ENCODE data around the gene GCGR. TPM values are rescaled to one million over a fixed set of nuclear protein-coding genes. Genes with fewer than 3 reads are reported as not detected.

GCGR gene
- polyA plus RNA-seq, 2 of the 4 experiments (the other 2 are of a cell fraction), result 0.19 to 0.45 TPM

- TF ChIP-seq KDM5A (IDR thresholded peaks at IDR 0.05), result no peak
Measured at GRCh38 chr17:81851423-81851822, 47.5 kb downstream of the GCGR start (continued).

DNA sequence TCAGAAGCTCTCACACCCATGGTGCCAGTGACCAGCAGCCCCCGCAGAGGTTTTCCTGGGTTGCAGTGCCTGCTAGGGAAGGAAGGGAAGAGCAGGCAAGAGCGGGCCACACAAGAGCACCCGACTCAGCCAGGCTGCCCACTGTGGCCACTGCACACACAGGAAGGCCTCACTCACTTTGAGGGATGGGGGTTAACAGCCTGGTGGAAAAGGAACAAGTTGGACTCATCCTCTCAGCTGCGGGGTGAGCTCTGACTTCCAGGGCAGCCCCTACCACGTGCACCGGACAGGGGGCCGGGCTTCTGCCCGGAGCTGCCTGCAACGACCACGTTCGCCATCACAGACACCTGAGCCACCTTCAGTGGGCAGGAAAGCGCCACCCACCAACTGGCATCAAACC is 48.3 kb downstream of the GCGR start:
- no peak overlapping the region for H3K4me3 ChIP-seq
- FAIRE-seq (no peak), DNase-seq (ENCODE audit: low read depth in 1 of 2, low spot score in 1 of 2) (no peak), ATAC-seq (0 out of 6 replicates have a peak, but pooled peaks of 1 of the 2 experiments have one; percentile 28)
- no peak overlapping the region for H3K27ac ChIP-seq
- no peaks in the 10 kb centered on the region for H3K9me3 ChIP-seq
- POLR2A ChIA-PET, result interaction anchor here (1.0 to 1.5 kb wide), 2 partner anchors 9 to 19 kb away, joined by 4 to 7 read pairs; partner anchors contain the start of genes MCRIP1 and P4HB
- 90% methylated on average over 12 of the region's 12 CpGs for WGBS (ENCODE audit: missing lambda C conversion rate)
- TF ChIP-seq TP53 (CRISPR knock-in tag; IDR thresholded peaks at IDR 0.05) (no peak), RNF2 (IDR thresholded peaks at IDR 0.05; ENCODE audit: borderline replicate concordance, low read depth) (no peak), CBX2 (IDR thresholded peaks at IDR 0.05; ENCODE audit: borderline replicate concordance, low read depth) (no peak), HOXB5 (CRISPR knock-in tag; IDR thresholded peaks at IDR 0.05) (no peak), SREBF2 (IDR thresholded peaks at IDR 0.05) (no peak), TFCP2L1 (CRISPR knock-in tag; IDR thresholded peaks at IDR 0.05) (no peak), ESRRA (IDR thresholded peaks at IDR 0.05; ENCODE audit: borderline replicate concordance, low read length) (no peak), POLR2A (IDR thresholded peaks at IDR 0.05; ENCODE audit: low read length) (no peak)
- TF ChIP-seq, protein P1, sequence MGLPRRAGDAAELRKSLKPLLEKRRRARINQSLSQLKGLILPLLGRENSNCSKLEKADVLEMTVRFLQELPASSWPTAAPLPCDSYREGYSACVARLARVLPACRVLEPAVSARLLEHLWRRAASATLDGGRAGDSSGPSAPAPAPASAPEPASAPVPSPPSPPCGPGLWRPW (IDR thresholded peaks at IDR 0.05), result no peak
- CTCF ChIA-PET, result interaction anchor here (0.7 to 12.1 kb wide), 7 partner anchors 8 to 178 kb away, joined by 3 to 96 read pairs (median 3); no protein-coding TSS in a partner anchor
- no peaks in the 10 kb centered on the region for H3K4me1 ChIP-seq
- no peak overlapping the region for H3K4me2 ChIP-seq

GRCh38 chr17:81854974-81855774 is 51.2 kb downstream of the GCGR start:
- DNase-seq (ENCODE audit: low read depth in 1 of 2, low spot score in 1 of 2), result no peak
- no peak overlapping the region for H3K27ac ChIP-seq
- no peak overlapping the region for H3K4me2 ChIP-seq

DNA sequence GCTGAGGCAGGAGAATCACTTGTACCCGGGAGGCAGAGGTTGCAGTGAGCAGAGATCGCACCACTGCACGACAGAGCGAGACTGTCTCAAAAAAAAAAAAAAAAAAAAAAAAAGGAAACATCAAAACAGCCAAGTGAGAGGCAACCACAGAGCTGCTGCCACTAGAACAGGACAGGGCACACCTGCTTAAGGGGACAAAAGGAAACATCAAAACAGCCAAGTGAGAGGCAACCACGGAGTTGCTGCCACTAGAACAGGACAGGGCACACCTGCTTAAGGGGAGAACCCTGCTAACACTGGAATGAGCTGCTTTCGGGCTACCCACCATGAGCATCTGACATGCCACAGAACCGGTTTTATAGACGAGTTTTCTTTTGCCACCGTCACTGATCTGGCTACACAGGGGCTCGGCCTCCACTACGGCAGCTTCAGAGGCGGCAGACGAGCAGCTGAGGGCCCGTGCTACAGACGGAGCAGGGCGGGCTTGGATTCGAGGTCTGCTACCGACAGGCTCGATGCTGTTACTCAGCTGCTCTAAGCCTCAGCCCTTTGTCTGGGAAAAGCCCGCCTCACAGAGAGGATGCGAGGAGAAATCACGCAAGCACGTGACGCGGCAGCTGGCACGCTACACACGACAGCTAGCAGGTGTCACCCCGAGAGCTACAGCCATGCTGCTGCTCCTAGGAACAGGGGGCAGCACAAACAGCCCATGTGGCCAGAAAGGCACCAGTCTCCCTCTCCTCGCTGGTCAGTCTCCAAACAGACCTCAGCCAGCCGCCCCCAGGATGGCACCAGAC is 54.4 kb downstream of the GCGR start:
- peak overlapping the region in 1 of 2 experiments; percentile 94; a peak in 3 of 6 replicates for H3K27ac ChIP-seq
- H3K4me3 ChIP-seq, result peak overlapping the region; percentile 88; the same call in 2 of the 3 replicates
- H3K9me3 ChIP-seq, result no peaks in the 10 kb centered on the region
- peak overlapping the region; percentile 87 for H3K4me2 ChIP-seq
- ATAC-seq (no peak), DNase-seq (ENCODE audit: low read depth in 1 of 2, low spot score in 1 of 2) (no peak), FAIRE-seq (no peak)
- 88% methylated on average over 27 of the region's 30 CpGs for WGBS (ENCODE audit: missing lambda C conversion rate)
- TF ChIP-seq CHD2 (IDR thresholded peaks at IDR 0.05; ENCODE audit: low read length, partially characterized antibody), result no peak
- CTCF ChIA-PET, result interaction anchor here (0.7 to 2.6 kb wide), 6 partner anchors 11 to 155 kb away, joined by 3 to 15 read pairs (median 4); partner anchors contain the start of gene MRPL12
- H3K4me1 ChIP-seq, result peaks cover 27% of the 10 kb centered on the region
- POLR2A ChIA-PET, result no interaction called here

More at GRCh38 chr17:81854974-81855774, 51.2 kb downstream of the GCGR start:
- 89% methylated on average over 29 of the region's 29 CpGs for WGBS (ENCODE audit: missing lambda C conversion rate)
- H3K9me3 ChIP-seq, result no peaks in the 10 kb centered on the region
- peak in 1 of 2 experiments; percentile 47; a peak in 3 of 5 replicates for TF ChIP-seq RAD21 (conservative IDR thresholded peaks at IDR 0.05 in 1 of 2, IDR thresholded peaks at IDR 0.05 in 1 of 2)
- TF ChIP-seq, protein P2, sequence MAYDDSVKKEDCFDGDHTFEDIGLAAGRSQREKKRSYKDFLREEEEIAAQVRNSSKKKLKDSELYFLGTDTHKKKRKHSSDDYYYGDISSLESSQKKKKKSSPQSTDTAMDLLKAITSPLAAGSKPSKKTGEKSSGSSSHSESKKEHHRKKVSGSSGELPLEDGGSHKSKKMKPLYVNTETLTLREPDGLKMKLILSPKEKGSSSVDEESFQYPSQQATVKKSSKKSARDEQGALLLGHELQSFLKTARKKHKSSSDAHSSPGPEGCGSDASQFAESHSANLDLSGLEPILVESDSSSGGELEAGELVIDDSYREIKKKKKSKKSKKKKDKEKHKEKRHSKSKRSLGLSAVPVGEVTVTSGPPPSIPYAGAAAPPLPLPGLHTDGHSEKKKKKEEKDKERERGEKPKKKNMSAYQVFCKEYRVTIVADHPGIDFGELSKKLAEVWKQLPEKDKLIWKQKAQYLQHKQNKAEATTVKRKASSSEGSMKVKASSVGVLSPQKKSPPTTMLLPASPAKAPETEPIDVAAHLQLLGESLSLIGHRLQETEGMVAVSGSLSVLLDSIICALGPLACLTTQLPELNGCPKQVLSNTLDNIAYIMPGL (CRISPR knock-in tag; IDR thresholded peaks at IDR 0.05; ENCODE audit: borderline replicate concordance), result no peak
- FAIRE-seq (no peak), ATAC-seq (peak; percentile 32 to 50; a peak in 4 of 6 replicates)
- H3K4me1 ChIP-seq, result peaks cover 12% of the 10 kb centered on the region; the same call in 2 of the 3 replicates
- CTCF ChIA-PET, result interaction anchor here (0.6 to 12.1 kb wide), 12 partner anchors 8 to 170 kb away, joined by 3 to 96 read pairs (median 4); no protein-coding TSS in a partner anchor
- no peak overlapping the region for H3K4me3 ChIP-seq
- POLR2A ChIA-PET, result interaction anchor here (0.5 to 1.4 kb wide), 7 partner anchors 10 to 556 kb away, joined by 3 to 7 read pairs (median 3); partner anchors contain the start of genes MCRIP1 and SLC25A10
